HG03066 (cell line): Measurements from ENCODE around the gene DOCK8.
"Not testable (repeated sequence)": the region's sequence is repeated elsewhere in the genome, so short reads cannot be mapped to it uniquely, and the experiment has no call there.

Experiments used
- ATAC-seq: cut with Tn5 transposase; IDR thresholded peaks from one replicate; pipeline ENCODE4 v1.9.1; 2021; ENCODE audit warnings: low read depth; ENCODE audit not compliant: unreplicated experiment

The DOCK8 gene

DNA sequence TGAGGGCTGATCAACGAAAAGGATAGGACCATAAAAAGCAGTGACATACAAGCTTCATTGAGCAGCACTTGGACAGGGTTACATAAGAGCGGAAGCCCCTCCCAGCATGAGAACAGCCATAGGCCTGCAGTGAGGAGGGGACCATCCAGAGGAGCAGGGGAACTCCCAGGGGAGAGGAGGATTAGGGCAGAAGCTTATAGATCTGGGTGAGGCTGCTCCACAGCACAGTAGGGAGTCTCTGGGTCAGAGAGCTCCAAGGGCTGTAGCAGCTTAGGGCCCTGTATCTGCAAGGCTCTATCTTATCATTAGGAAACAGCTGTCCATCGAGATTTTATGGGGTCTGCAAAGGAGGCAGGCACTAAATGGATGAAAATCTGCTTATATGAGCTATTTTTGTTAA, 186.6 kb downstream of the DOCK8 start:
- ATAC-seq: no peak

DNA sequence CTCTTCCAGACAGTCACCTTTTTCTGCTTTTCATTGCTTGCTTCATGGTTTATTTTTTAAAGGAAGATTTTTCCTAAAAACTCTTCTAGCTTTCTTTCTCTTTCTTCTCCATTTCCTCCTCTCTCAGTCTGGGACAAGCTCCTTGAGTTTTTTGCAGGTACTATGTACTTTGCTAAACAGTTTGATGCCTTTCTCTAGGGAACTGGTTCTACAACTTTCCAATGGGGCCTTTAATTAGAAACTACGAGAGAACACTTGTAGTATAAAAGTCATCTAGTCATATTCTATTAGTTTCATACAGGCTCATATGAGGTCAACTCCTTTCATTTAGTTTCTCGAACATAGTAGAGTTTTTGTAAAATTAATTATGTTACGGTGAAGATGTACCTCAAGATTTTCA, 189.6 kb downstream of the DOCK8 start:
- no peak for ATAC-seq

DNA sequence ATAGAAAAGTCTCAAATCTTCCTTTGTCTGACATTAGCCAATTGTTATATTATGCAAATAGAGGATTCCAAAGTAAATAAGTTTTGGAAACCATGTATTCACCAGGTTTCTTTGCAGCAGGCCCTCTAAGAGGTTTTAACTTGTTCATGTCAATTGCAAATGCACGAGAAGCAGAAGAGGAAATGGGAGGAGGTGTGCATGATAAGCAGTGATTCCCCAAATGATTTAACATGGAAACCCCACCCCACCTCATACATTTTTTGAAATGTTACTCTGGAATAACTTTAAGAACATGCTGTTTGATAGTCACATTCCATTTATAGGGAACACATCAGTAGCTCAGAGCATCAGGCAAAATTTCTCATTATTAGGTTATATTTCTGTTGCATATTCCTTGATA, 190.7 kb downstream of the DOCK8 start:
- no peak for ATAC-seq

DNA sequence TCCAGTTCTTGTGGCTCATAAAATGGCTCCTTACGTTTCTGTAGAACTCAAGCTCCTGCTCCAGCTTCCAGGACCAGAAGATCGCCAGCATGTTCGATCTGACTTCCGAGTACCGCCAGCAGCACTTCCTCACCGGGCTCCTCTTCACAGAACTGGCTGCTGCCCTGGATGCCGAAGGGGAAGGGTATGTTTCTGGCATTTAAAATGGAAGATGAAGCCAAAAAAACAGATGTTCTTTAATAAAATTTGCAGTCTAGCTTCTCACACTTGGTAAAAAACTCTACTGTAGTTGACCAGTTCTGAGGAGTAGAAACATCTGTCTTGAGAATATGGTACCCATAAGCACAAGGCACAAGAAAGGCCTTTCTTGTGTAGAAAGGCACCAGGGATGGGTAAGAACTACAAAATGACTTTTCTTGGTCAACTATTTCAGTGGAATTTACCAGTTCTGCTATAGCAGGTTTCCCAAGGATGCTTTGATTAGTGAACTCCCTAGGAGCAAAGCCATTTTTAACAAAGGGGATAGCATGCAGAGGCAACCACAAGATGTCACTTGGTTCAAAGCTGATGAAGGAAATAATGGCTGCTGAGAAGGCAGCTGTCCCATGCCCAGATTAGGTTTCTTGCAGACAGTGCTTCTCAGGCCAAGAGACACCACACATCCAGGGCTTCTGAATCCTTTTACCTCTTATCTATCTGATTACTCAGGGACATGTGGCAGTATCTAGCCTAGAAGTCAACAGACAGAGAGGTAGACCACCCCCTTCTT, 192.4 kb downstream of the DOCK8 start:
- ATAC-seq: no peak

DNA sequence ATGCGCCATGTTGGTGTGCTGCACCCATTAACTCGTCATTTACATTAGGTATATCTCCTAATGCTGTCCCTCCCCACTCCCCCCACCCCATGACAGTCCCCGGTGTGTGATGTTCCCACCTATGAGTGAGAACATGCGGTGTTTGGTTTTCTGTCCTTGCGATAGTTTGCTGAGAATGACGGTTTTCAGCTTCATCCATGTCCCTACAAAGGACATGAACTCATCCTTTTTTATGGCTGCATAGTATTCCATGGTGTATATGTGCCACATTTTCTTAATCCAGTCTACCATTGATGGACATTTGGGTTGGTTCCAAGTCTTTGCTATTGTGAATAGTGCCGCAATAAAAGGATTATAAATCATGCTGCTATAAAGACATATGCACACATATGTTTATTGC, 195.0 kb downstream of the DOCK8 start:
- not testable (repeated sequence) for ATAC-seq

DNA sequence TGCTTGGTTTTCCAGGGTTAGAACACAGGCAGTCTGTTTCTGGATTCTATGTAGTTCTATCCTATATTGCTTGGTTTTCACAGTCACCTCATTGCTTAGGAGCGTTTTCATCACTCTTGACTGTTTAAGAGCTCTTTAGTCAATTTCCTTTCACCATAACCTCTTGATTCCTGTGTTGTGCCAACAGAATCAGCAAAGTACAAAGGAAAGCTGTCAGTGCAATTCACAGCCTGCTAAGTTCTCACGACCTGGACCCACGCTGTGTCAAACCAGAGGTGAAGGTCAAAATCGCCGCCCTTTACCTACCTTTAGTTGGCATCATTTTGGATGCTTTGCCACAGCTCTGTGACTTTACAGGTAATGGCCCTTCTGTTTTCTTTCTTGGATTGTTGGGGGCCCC, 199.9 kb downstream of the DOCK8 start:
- no peak for ATAC-seq

DNA sequence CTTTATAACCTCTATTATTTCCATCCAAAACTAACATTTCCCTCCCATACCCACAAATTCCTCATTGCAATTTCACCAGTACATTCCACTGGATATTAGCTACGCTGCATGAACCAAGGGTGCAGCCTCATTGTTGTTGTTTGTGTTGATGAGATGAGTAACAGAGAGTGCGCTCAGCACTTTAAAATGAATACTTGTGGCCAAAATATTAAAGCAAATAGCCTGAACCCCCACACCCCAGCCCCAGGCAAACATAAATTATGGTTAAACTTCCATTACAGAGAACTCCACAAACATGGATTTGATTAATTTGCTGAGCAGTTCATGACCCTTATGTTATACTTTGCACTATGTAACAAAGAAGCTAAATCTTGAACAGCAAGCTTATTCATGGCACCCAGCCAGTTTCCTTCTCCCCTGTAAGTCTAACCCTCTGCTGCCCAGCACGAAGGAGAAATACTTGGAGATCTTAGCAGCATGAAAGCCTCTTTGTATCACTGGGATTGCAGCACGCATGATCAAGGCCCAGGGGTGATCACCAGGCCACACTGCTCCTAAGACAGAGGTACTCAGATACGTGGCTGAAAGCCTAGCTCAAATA, 205.0 kb downstream of the DOCK8 start:
- ATAC-seq: no peak

DNA sequence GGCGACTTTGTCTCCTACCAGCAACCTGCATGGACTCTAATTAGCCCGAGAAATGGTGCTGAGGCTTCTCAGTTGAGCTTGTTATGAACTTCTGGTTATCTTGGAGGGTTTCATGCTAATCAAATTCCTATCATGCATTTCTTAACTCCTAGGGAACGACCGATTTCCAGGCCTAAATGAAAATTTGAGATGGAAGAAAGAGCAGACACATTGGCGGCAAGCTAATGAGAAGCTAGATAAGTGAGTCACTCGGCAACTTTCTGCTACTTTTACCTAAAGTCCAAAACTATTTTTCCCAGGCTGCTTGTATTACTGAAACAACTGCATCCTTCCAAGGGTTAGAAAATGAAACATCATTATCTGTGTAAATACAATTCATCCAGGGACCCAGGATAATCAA, 207.2 kb downstream of the DOCK8 start:
- no peak for ATAC-seq

DNA sequence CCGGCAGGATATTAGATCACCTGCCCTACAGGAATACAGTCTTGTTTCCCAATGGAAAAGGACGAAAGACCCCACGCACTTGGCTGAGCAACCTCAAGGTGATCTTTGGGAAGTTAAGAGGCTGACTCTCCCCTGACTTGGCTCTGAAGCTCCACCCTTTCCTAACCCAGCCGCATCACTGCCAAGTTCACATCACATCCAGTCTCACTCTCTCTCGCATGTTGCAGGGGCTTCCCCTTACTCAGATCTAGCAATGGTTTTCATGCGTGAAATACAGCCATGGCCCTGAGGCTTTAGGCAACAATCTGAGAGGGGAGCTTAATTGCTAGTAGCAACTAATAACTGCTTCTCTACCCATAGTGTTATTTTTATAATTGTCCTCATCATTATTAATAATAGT, 211.6 kb downstream of the DOCK8 start:
- no peak for ATAC-seq

DNA sequence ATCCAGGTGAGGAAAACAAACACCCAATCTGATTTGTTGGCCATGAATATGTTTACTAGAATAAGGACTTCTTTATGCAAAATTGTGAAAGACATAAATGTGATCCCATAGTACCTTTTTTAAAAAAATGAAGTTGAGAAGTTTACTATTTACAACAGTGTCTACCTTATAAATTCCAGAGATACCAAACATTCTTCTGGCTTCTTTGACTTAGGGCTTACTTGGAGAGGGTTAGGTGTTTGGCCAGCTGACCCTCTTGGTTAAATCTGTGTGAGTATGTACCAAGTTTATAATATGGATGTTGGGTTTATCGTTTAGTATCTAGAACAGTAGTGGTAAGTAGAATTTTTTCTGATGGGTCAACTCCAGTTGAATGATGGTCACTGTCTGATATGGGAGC, 212.3 kb downstream of the DOCK8 start:
- ATAC-seq: no peak

DNA sequence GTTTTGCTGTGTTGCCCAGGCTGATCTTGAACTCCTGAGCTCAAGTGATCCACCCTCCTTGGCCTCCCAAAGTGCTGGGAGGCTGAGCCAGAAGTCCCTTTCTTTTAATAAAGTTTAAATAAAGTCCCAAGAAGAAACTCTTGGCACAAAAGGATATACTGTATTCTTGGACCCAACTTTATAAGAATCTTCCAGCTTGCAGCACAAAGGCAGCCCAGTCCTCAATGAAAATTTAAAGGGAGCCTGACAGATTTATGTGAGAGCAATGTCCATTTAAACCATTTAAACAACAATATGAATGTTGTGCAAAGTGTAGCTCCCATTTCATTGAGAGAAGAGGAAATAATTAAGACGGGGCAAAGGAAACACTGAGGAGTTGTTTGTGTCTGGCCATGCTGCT, 217.0 kb downstream of the DOCK8 start:
- no peak for ATAC-seq

DNA sequence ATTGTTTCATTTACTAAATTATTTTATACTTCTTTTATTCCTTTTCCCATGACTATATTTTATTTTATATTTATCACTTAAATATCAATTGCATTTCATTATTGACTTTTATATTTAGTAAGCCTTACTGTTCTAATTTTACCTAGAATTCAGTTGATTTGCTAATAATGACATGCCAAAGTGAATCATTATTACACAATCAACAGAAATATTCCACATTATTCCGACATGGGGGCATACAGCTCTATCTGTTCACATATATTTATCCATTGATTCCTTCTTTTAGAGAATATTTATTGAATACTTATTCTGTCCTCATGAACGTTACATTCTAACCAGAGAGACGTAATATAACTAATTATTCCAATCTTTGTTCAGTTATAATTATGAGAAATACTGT, 221.8 kb downstream of the DOCK8 start:
- ATAC-seq: no peak

DNA sequence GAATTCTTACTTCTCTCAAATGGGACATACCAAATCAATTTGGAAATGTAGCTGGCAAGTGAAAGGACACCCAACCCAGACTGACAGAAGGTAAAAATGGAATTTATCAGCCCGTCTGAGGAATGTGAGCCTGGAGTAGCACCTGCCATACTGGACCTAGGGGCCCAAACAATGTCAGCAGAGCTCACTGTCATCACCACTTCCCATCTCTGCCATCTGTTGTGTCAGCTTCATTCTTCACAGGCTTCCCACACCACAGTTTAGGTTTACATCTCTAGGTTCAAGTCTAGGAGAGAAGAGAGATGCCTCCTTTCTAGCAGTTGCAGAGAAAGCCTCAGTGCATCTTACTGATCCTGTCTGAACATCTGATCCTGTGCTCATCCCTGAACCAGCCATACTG, 222.4 kb downstream of the DOCK8 start:
- no peak for ATAC-seq

DNA sequence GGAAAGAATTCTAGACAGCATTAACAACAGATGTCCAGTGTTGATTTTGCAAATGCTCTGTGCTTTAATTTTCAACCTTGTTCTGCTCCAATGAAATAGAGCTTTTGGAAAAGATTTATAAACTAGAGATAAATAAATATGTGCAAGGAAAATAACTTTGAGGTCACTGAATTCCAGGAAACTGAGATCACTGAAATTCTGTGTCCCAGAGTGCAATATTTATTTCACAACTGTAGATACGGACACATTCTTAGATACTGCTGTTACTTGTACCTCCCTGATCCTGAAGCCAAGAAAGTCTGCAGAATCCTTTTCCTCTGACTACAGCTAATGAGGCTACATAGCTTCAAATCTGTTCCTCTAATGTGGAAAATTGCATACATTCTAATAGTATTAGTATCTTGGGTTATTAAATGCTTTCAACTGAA, 222.9 kb downstream of the DOCK8 start:
- no peak for ATAC-seq

DNA sequence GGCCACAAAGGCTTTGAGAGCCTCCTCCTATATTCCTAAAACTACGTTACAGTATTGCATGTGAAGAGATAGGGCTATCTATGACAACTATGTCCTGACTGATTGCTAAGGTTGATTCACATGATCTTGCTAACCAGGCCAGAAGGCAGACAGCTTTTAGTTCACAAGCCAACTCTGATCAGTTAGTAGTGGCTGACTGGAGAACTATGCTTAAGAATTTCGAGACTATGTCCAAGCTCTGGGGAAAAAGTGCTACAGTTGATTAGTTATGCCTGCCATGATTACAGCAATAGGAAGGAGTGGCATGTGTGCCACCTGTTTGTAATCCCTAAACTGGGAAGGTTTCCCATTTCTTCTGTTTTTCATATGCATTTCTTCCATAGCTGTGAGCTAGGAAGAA, 223.4 kb downstream of the DOCK8 start:
- no peak for ATAC-seq

DNA sequence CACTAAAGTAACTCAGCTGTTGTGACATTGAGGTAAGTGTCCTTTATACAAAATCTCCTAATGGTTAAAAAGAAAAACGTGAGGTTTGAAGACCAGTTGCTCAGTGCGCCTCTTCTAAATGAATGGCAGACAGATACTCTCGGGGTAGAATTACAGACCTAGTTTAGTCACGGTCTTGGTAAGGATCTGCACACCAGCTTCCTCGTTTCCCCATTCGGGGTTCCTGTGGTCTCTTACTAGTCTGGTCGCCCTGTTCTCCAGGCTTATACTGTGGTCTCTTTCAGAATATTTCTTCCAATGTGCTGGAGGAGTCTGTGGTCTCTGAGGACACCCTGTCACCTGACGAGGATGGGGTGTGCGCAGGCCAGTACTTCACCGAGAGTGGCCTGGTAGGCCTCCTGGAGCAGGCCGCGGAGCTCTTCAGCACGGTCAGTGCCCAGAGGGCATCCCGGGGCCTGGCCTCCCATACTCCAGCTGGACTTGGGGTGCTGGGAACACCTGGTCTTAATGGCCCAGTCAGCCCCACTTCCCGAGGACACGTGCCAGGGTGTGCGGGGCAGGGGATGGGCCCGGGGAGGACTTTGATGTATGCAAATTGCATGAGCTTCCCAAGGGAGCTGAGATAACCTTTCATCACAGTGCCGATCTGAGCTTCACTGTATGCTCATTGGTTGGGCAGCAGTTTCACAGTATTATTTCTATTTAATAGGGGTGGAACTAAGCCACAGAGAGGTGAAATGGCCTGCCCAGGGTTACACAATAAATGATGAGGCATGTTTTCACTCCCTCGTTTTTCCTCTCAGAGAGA, 224.5 kb downstream of the DOCK8 start:
- no peak for ATAC-seq

DNA sequence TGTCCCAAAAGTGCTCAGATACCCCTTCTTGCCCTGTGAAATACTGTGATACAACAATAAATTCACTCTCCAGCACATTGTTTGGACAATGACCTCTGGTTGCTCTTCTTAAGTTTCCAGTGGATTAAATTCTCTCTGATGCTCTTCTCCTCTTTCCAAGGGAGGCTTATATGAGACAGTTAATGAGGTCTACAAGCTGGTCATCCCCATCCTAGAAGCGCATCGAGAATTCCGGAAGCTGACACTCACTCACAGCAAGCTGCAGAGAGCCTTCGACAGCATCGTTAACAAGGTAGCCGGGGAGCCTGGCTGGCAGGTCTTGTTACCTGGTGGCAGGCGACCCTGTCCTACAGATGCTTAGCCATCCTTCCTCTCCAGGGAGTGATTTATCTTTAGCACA, 226.5 kb downstream of the DOCK8 start:
- ATAC-seq: no peak

DNA sequence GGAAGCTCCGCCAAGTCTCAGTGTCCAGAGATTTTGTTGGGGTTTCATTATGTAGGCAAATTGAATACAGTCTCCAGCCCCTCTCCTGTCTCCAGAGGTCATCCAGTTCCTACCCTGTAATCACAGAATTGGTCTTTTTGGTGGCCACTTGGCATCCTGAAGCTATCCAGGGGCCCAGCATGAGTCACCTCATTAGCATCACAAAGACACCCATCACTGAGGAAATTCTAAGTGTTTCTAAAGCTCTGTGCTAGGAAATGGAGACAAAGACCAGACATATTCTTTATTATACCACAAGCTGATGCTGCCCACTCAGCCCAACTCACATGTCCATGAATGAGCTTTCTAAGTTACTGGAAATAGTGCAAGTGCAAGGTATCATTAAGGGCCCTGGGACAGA, 229.9 kb downstream of the DOCK8 start:
- no peak for ATAC-seq

DNA sequence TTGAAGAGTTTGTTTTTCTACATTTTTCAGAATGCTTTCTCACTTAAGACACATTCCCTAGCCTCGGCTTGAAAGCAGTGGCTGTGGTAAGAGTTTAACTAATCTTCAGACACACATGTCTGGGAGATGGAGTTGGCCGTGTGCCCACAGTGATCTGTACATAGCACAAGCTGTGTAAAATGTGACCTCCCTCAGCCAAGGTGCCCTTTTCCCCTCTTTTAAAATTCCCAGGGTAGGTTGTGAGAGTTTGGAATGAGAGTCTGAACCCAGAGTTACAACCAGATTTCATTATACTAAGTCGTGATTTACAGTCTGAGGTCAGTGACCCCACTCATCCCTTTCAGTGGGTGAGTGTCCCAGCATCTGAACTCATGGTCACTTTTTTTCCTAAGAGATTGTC, 230.4 kb downstream of the DOCK8 start:
- no peak for ATAC-seq

DNA sequence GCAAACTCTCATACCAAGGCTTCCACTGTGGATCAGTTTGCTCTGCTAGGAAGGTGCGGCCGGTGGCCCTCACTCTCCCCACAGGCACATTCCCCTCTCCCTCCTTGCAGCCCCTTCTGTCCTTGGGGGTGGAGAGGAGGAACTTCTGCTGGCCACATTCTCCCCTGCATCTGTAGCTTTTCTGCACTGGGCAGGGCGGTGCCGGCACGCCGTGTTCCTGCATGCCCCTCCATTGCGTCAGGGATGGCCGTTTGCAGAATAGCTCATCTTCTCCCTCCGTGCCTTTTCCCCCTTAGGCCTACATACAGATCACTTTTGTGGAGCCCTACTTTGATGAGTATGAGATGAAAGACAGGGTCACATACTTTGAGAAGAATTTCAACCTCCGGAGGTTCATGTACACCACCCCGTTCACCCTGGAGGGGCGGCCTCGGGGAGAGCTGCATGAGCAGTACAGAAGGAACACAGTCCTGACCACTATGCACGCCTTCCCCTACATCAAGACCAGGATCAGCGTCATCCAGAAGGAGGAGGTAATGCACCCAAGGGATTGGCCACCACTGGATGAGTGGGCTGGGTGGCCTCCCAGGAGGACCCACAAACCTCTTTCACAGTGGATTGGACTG, 231.5 kb downstream of the DOCK8 start:
- ATAC-seq: no peak
